Naive thymus-derived CD4-positive, alpha-beta T cell (primary cell): Measurements from ENCODE around the gene GPR78. TPM values are rescaled to one million over a fixed set of nuclear protein-coding genes. Genes with fewer than 3 reads are reported as not detected.

Experiments used
- ATAC-seq: fragments of 150-1000 bp; cut with Tn5 transposase; 2 replicates; pipeline ENCODE4 v1.10.0; 2021; ENCODE audit warnings: mild to moderate bottlenecking, moderate library complexity
- CTCF ChIA-PET: fragments of 350-600 bp; sonication (Branson Sonifier 250); formaldehyde crosslinking; loops from one replicate; lab custom pipeline; 2021; ENCODE audit warnings: antibody characterized with exemption; lab: Charles Lee
- POLR2A ChIA-PET: fragments of 350-600 bp; sonication (Branson Sonifier 250); formaldehyde crosslinking; loops from one replicate; lab custom pipeline; 2021; ENCODE audit warnings: antibody characterized with exemption, inconsistent platforms; lab: Charles Lee
- DNase-seq, 9 donors: peaks; one replicate each; pipeline versions ENCODE4 v3.0.0 to v3.0.0-alpha.2; 2020 to 2022; ENCODE audit warnings: mixed read lengths in 1 of 9
- H3K27ac ChIP-seq: one replicate; pipeline ENCODE4 v1.7.0; 2013; ENCODE audit warnings: mild to moderate bottlenecking, low read depth, low read length, moderate library complexity
- H3K27me3 ChIP-seq, 2 donors: one replicate each; pipeline ENCODE4 v1.7.0; 2013; ENCODE audit warnings: low read length in 2 of 2, mild to moderate bottlenecking in 2 of 2, moderate library complexity in 2 of 2; ENCODE audit not compliant: control insufficient read depth in 2 of 2, insufficient read depth in 2 of 2
- H3K36me3 ChIP-seq, 3 experiments: 1 replicate in 2 of 3; 2 replicates in 1 of 3; pipeline ENCODE4 v1.7.0; 2013; ENCODE audit warnings: low read length in 3 of 3, mild to moderate bottlenecking in 3 of 3, moderate library complexity in 1 of 3; ENCODE audit not compliant: insufficient read depth in 3 of 3, control insufficient read depth in 2 of 3
- H3K4me1 ChIP-seq, 2 donors: one replicate each; pipeline ENCODE4 v1.7.0; 2013; ENCODE audit warnings: low read length in 2 of 2, mild to moderate bottlenecking in 2 of 2, moderate library complexity in 1 of 2; ENCODE audit not compliant: control insufficient read depth in 2 of 2, insufficient read depth in 2 of 2
- H3K4me3 ChIP-seq: 2 replicates; pipeline ENCODE4 v1.7.0; 2013; ENCODE audit warnings: mild to moderate bottlenecking, low read length
- H3K9me3 ChIP-seq, 3 experiments: 1 replicate in 2 of 3; 2 replicates in 1 of 3; pipeline ENCODE4 v1.7.0; 2013; ENCODE audit warnings: low read length in 3 of 3; ENCODE audit not compliant: control insufficient read depth in 2 of 3
- H3K27ac Mint-ChIP-seq, 9 donors: one replicate each; pipeline ENCODE4 v1.8.0; 2020 to 2022; ENCODE audit warnings: mixed read lengths in 9 of 9, mild to moderate bottlenecking in 8 of 9, moderate library complexity in 5 of 9, inconsistent platforms in 2 of 9
- H3K27me3 Mint-ChIP-seq, 5 donors: one replicate each; pipeline ENCODE4 v1.8.0; 2021 to 2022; ENCODE audit warnings: mixed read lengths in 5 of 5, mild to moderate bottlenecking in 1 of 5
- H3K36me3 Mint-ChIP-seq, 5 donors: one replicate each; pipeline ENCODE4 v1.8.0; 2020 to 2022; ENCODE audit warnings: mixed read lengths in 5 of 5, mild to moderate bottlenecking in 3 of 5, inconsistent platforms in 1 of 5
- H3K4me1 Mint-ChIP-seq, 7 donors: one replicate each; pipeline ENCODE4 v1.8.0; 2020 to 2022; ENCODE audit warnings: mixed read lengths in 7 of 7, mild to moderate bottlenecking in 3 of 7, inconsistent platforms in 1 of 7
- H3K4me3 Mint-ChIP-seq, 10 donors: one replicate each; pipeline ENCODE4 v1.8.0; 2020 to 2022; ENCODE audit warnings: mild to moderate bottlenecking in 10 of 10, mixed read lengths in 10 of 10, moderate library complexity in 6 of 10, inconsistent platforms in 2 of 10
- H3K9me3 Mint-ChIP-seq, 11 donors: one replicate each; pipeline ENCODE4 v1.8.0; 2020 to 2022; ENCODE audit warnings: mixed read lengths in 11 of 11, mild to moderate bottlenecking in 4 of 11, inconsistent platforms in 1 of 11, moderate library complexity in 1 of 11
- intact Hi-C, 2 donors: fragments of 100-400 bp; cut with micrococcal nuclease; formaldehyde crosslinking; loops; one replicate each; pipeline ENCODE4 v1.15.1; 2023
- polyA plus RNA-seq, 2 donors: library from polyadenylated mRNA; unstranded; fragments of 300-500 nt; fragmentation: Illumina TruSeq; gene quantifications; one replicate each; pipeline ENCODE4 v1.2.3, GENCODE V29; 2021
- total RNA-seq, 6 experiments: library from RNA in 5 of 6; stranded (reverse) in 5 of 6; gene quantifications; 1 replicate in 5 of 6; 2 replicates in 1 of 6; pipeline ENCODE4 v1.2.3 and lab custom pipeline; 2021 to 2026

The GPR78 gene
- total and polyA plus RNA-seq, 7 experiments from 2014 or later = not detected

- POLR2A ChIA-PET = no interaction called here
- Mint-ChIP-seq H3K4me3 (no peak overlapping the region), H3K27ac (no peak overlapping the region), H3K27me3 (peaks cover 0 to 13% (median 6%) of the 10 kb centered on the region in 5 donors), H3K36me3 (no peaks in the 10 kb centered on the region), H3K9me3 (no peaks in the 10 kb centered on the region), H3K4me1 (peaks cover 0 to 6% (median 0%) of the 10 kb centered on the region in 7 donors)
- no peaks in the 10 kb centered on the region for H3K9me3 ChIP-seq
- H3K27ac ChIP-seq = no peak overlapping the region
- no peak overlapping the region for H3K4me3 ChIP-seq
- no peaks in the 10 kb centered on the region for H3K36me3 ChIP-seq
- CTCF ChIA-PET = interaction anchor here (0.6 to 1.6 kb wide), 2 partner anchors 8 to 10 kb away, joined by 3 to 5 read pairs; no protein-coding TSS in a partner anchor
- H3K27me3 ChIP-seq = no peaks in the 10 kb centered on the region
- DNase-seq (peak in 4 of 9 donors; percentile 11 to 56 (median 18)), ATAC-seq (peak; percentile 39)
- intact Hi-C loops = no loop called here
- H3K4me1 ChIP-seq = no peaks in the 10 kb centered on the region
Measured at GRCh38 chr4:8607603-8608481, 27.6 kb downstream of the GPR78 start.

- H3K4me3 ChIP-seq = no peak overlapping the region
- ChIA-PET POLR2A (no interaction called here), CTCF (no interaction called here)
- intact Hi-C loops = no loop called here
- Mint-ChIP-seq H3K27ac (no peak overlapping the region), H3K4me3 (no peak overlapping the region), H3K9me3 (no peaks in the 10 kb centered on the region), H3K27me3 (peaks cover 0 to 13% (median 6%) of the 10 kb centered on the region in 5 donors), H3K4me1 (peaks cover 0 to 6% (median 0%) of the 10 kb centered on the region in 7 donors), H3K36me3 (no peaks in the 10 kb centered on the region)
- H3K36me3 ChIP-seq = no peaks in the 10 kb centered on the region
- H3K4me1 ChIP-seq = no peaks in the 10 kb centered on the region
- H3K27me3 ChIP-seq = no peaks in the 10 kb centered on the region
- H3K27ac ChIP-seq = no peak overlapping the region
- ATAC-seq (no peak), DNase-seq (no peak)
- no peaks in the 10 kb centered on the region for H3K9me3 ChIP-seq
Measured at GRCh38 chr4:8608714-8609391, 28.7 kb downstream of the GPR78 start.

- DNase-seq = no peak
- H3K27me3 ChIP-seq = no peaks in the 10 kb centered on the region
- no peaks in the 10 kb centered on the region for H3K9me3 ChIP-seq
- no peak overlapping the region for H3K4me3 Mint-ChIP-seq
- no peaks in the 10 kb centered on the region for H3K36me3 Mint-ChIP-seq
- H3K36me3 ChIP-seq = no peaks in the 10 kb centered on the region
- intact Hi-C loops = no loop called here
- peaks cover 0 to 6% (median 0%) of the 10 kb centered on the region in 7 donors for H3K4me1 Mint-ChIP-seq
- H3K27ac ChIP-seq = no peak overlapping the region
- H3K4me1 ChIP-seq = no peaks in the 10 kb centered on the region
- H3K27ac Mint-ChIP-seq = no peak overlapping the region
- no peak for ATAC-seq
- peaks cover 0 to 13% (median 6%) of the 10 kb centered on the region in 5 donors for H3K27me3 Mint-ChIP-seq
- CTCF ChIA-PET = no interaction called here
- no peak overlapping the region for H3K4me3 ChIP-seq
- H3K9me3 Mint-ChIP-seq = no peaks in the 10 kb centered on the region
- POLR2A ChIA-PET = no interaction called here
Measured at GRCh38 chr4:8609406-8609805, 29.2 kb downstream of the GPR78 start.

GRCh38 chr4:8609824-8610350 is 29.7 kb downstream of the GPR78 start:
- H3K36me3 ChIP-seq = no peaks in the 10 kb centered on the region
- no peaks in the 10 kb centered on the region for H3K4me1 ChIP-seq
- CTCF ChIA-PET = no interaction called here
- H3K27ac ChIP-seq = no peak overlapping the region
- Mint-ChIP-seq H3K4me3 (no peak overlapping the region), H3K27me3 (peaks cover 0 to 13% (median 6%) of the 10 kb centered on the region in 5 donors), H3K36me3 (no peaks in the 10 kb centered on the region), H3K4me1 (peaks cover 0 to 6% (median 0%) of the 10 kb centered on the region in 7 donors), H3K9me3 (no peaks in the 10 kb centered on the region), H3K27ac (no peak overlapping the region)
- no peak for DNase-seq
- no peaks in the 10 kb centered on the region for H3K9me3 ChIP-seq
- no peak for ATAC-seq
- intact Hi-C loops = no loop called here
- POLR2A ChIA-PET = no interaction called here
- H3K27me3 ChIP-seq = no peaks in the 10 kb centered on the region
- no peak overlapping the region for H3K4me3 ChIP-seq

- ChIA-PET CTCF (no interaction called here), POLR2A (no interaction called here)
- no peak for DNase-seq
- Histone ChIP-seq H3K9me3 (no peaks in the 10 kb centered on the region), H3K36me3 (no peaks in the 10 kb centered on the region), H3K4me3 (no peak overlapping the region), H3K4me1 (no peaks in the 10 kb centered on the region), H3K27ac (no peak overlapping the region), H3K27me3 (no peaks in the 10 kb centered on the region)
- Mint-ChIP-seq H3K4me1 (peaks cover 0 to 6% (median 0%) of the 10 kb centered on the region in 7 donors), H3K9me3 (no peaks in the 10 kb centered on the region), H3K27me3 (peaks cover 0 to 13% (median 6%) of the 10 kb centered on the region in 5 donors), H3K36me3 (no peaks in the 10 kb centered on the region), H3K27ac (peak overlapping the region in 1 of 9 donors; percentile 62), H3K4me3 (no peak overlapping the region)
- ATAC-seq = no peak
- intact Hi-C loops = no loop called here
Measured at GRCh38 chr4:8610858-8611616, 30.8 kb downstream of the GPR78 start.

GRCh38 chr4:8612646-8613045 is 32.5 kb downstream of the GPR78 start:
- Histone ChIP-seq H3K27me3 (no peaks in the 10 kb centered on the region), H3K36me3 (no peaks in the 10 kb centered on the region), H3K4me3 (no peak overlapping the region), H3K4me1 (no peaks in the 10 kb centered on the region), H3K9me3 (no peaks in the 10 kb centered on the region), H3K27ac (no peak overlapping the region)
- ChIA-PET CTCF (no interaction called here), POLR2A (no interaction called here)
- ATAC-seq (no peak), DNase-seq (peak in 1 of 9 donors; percentile 4)
- intact Hi-C loops = no loop called here
- Mint-ChIP-seq H3K27ac (no peak overlapping the region), H3K9me3 (no peaks in the 10 kb centered on the region), H3K27me3 (peaks cover 0 to 13% (median 6%) of the 10 kb centered on the region in 5 donors), H3K4me3 (no peak overlapping the region), H3K4me1 (peaks cover 0 to 6% (median 0%) of the 10 kb centered on the region in 7 donors), H3K36me3 (no peaks in the 10 kb centered on the region)
